Measurements from ENCODE around the gene VWA7. TPM values are rescaled to one million over a fixed set of nuclear protein-coding genes. Genes with fewer than 3 reads are reported as not detected.
"Not testable (repeated sequence)": the region's sequence is repeated elsewhere in the genome, so short reads cannot be mapped to it uniquely, and the experiment has no call there.

The VWA7 gene
- total and polyA plus RNA-seq, 4 donors, result 2.2 to 14.2 (median 5.7) TPM

DNA sequence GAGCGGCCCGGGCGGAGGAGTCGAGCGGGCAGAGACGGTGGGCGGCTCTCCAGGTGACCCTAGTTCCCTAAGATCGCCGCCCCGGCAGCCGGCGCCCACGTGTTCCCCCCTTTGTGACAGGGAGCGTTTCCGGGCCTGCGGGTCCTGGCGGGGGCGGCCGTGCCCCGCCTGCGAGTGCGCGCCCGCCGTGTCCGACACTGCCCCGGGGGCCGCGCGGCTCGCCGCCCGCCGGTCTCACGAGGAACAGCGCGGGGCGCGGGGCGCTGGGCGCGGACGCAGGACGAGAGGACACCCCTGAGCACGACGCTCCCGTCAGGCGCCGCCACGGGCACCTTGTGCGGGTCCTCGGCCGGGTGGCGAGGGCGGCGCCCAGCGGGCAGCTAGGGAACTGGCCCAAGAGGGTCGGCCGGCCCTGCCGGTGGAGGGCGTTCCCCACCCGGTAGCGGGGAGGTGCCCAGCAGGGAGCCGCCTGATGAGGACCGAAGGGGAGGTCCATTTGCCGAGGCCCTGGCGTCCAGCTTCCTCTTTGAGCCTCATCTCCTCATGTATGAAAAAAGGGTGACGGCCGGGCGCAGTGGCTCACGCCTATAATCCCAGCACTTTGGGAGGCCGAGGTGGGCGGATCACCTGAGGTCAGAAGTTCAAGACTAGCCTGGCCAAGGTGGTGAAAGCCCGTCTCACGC, 18.6 kb upstream of the VWA7 start, which contains the start of gene VARS1:
VARS1 (minus strand) TSS at position 137 of the 683 bp plus-strand sequence. CDS start 535 bp downstream, outside the sequence.
- Histone ChIP-seq H3K9ac (ENCODE audit: insufficient read depth in 1 of 2, low read length in 2 of 2) (peak within 1 kb of the TSS; percentile 78 to 84), H3K27me3 (ENCODE audit: control insufficient read depth in 3 of 3, insufficient read depth in 3 of 3, low read length in 2 of 3) (no peaks in the 10 kb centered on the region), H3K36me3 (ENCODE audit: control insufficient read depth in 4 of 4, insufficient read depth in 4 of 4, low read length in 4 of 4) (peaks cover 0 to 14% (median 11%) of the 10 kb centered on the region in 4 donors), H3K4me3 (peak within 1 kb of the TSS; percentile 71), H3K4me1 (ENCODE audit: control insufficient read depth in 5 of 5, insufficient read depth in 5 of 5, low read length in 5 of 5) (peaks cover 0 to 13% (median 5%) of the 10 kb centered on the region in 5 donors), H3K27ac (ENCODE audit: low read depth in 1 of 2, low read length in 1 of 2) (peak within 1 kb of the TSS; percentile 97 to 99), H3K9me3 (ENCODE audit: control insufficient read depth in 4 of 4, insufficient read depth in 3 of 4, low read length in 3 of 4) (no peaks in the 10 kb centered on the region)
- DNase-seq (peak; percentile 87 to 93 (median 91)), ATAC-seq (ENCODE audit: insufficient read depth, low FRiP score) (peak; percentile 97)
- 0 to 1% methylated on average over 50 to 75 of the region's 75 CpGs for WGBS, 2 donors
- TF ChIP-seq, protein P1, sequence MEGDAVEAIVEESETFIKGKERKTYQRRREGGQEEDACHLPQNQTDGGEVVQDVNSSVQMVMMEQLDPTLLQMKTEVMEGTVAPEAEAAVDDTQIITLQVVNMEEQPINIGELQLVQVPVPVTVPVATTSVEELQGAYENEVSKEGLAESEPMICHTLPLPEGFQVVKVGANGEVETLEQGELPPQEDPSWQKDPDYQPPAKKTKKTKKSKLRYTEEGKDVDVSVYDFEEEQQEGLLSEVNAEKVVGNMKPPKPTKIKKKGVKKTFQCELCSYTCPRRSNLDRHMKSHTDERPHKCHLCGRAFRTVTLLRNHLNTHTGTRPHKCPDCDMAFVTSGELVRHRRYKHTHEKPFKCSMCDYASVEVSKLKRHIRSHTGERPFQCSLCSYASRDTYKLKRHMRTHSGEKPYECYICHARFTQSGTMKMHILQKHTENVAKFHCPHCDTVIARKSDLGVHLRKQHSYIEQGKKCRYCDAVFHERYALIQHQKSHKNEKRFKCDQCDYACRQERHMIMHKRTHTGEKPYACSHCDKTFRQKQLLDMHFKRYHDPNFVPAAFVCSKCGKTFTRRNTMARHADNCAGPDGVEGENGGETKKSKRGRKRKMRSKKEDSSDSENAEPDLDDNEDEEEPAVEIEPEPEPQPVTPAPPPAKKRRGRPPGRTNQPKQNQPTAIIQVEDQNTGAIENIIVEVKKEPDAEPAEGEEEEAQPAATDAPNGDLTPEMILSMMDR (IDR thresholded peaks at IDR 0.05; ENCODE audit: control extremely low read depth, extremely low read depth), result peak; percentile 57

DNA sequence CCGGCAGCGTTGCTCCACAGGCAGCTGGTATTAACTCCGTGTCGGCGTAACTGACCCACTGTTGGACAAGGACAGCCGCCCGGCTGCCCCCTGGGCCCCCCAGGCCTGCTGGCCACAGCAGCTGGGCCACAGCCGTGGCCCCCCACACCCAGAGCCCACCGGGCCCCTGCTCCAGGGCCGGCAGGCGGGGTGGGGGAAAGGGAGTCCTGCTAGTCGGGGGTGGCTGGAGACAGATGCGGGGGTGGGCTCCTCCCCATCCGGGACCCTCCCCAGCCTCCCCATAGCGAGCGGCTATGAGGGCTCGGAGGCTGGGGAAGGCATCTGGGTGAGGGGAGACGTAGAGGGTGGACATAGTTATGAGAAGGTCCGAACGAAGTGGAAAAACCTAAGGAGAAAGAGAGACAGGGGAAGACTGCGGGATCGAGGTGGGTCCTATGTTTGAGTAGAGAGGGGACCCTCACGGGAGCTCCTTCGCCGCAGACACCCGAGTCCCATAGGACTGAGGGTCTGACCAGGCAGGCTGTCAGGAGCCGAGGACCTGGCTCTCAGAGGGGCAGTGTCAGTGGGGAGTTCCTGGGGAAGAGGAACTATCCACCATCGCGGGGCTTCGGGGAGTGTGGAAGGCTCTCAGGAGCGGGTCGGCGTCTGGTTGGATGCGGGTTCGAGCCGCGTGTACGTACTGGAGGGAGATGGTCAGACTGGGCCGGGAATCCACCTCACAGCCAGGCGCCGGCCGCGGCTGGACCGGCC, 17.9 kb upstream of the VWA7 start:
- Histone ChIP-seq H3K36me3 (ENCODE audit: control insufficient read depth in 4 of 4, insufficient read depth in 4 of 4, low read length in 4 of 4) (peaks cover 0 to 14% (median 12%) of the 10 kb centered on the region in 4 donors), H3K27ac (ENCODE audit: low read depth in 1 of 2, low read length in 1 of 2) (peak overlapping the region; percentile 97 to 99), H3K4me3 (peak overlapping the region; percentile 71), H3K9ac (ENCODE audit: insufficient read depth in 1 of 2, low read length in 2 of 2) (peak overlapping the region; percentile 78 to 84), H3K9me3 (ENCODE audit: control insufficient read depth in 4 of 4, insufficient read depth in 3 of 4, low read length in 3 of 4) (no peaks in the 10 kb centered on the region), H3K4me1 (ENCODE audit: control insufficient read depth in 5 of 5, insufficient read depth in 5 of 5, low read length in 5 of 5) (peaks cover 0 to 13% (median 5%) of the 10 kb centered on the region in 5 donors), H3K27me3 (ENCODE audit: control insufficient read depth in 3 of 3, insufficient read depth in 3 of 3, low read length in 2 of 3) (no peaks in the 10 kb centered on the region)
- DNase-seq (peak in 2 of 3 donors; percentile 23 to 29), ATAC-seq (ENCODE audit: insufficient read depth, low FRiP score) (peak; percentile 11)
- TF ChIP-seq, protein P1 (IDR thresholded peaks at IDR 0.05; ENCODE audit: control extremely low read depth, extremely low read depth), result no peak
- WGBS, 2 donors, result 1 to 2% methylated on average over 39 to 44 of the region's 44 CpGs

GRCh38 chr6:31794294-31794865, 17.3 kb upstream of the VWA7 start:
- H3K27me3 ChIP-seq (ENCODE audit: control insufficient read depth in 3 of 3, insufficient read depth in 3 of 3, low read length in 2 of 3), result no peaks in the 10 kb centered on the region
- peaks cover 1 to 14% (median 13%) of the 10 kb centered on the region in 4 donors for H3K36me3 ChIP-seq (ENCODE audit: control insufficient read depth in 4 of 4, insufficient read depth in 4 of 4, low read length in 4 of 4)
- TF ChIP-seq, protein P1 (IDR thresholded peaks at IDR 0.05; ENCODE audit: control extremely low read depth, extremely low read depth), result no peak
- peak overlapping the region; percentile 71 to 84 for H3K9ac ChIP-seq (ENCODE audit: insufficient read depth in 1 of 2, low read length in 2 of 2)
- ATAC-seq (ENCODE audit: insufficient read depth, low FRiP score), result no peak
- H3K4me1 ChIP-seq (ENCODE audit: control insufficient read depth in 5 of 5, insufficient read depth in 5 of 5, low read length in 5 of 5), result peaks cover 0 to 13% (median 5%) of the 10 kb centered on the region in 5 donors
- H3K4me3 ChIP-seq, result peak overlapping the region; percentile 71
- DNase-seq, result peak in 1 of 3 donors; percentile 38
- peak overlapping the region; percentile 97 to 99 for H3K27ac ChIP-seq (ENCODE audit: low read depth in 1 of 2, low read length in 1 of 2)
- 27 to 31% methylated on average over 7 of the region's 7 CpGs for WGBS, 2 donors
- no peaks in the 10 kb centered on the region for H3K9me3 ChIP-seq (ENCODE audit: control insufficient read depth in 4 of 4, insufficient read depth in 3 of 4, low read length in 3 of 4)

GRCh38 chr6:31793927-31794245, 16.8 kb upstream of the VWA7 start:
- not testable (repeated sequence) for H3K4me3 ChIP-seq; H3K9me3 ChIP-seq (ENCODE audit: control insufficient read depth in 4 of 4, insufficient read depth in 3 of 4, low read length in 3 of 4); H3K9ac ChIP-seq (ENCODE audit: insufficient read depth in 1 of 2, low read length in 2 of 2); DNase-seq; H3K27me3 ChIP-seq (ENCODE audit: control insufficient read depth in 3 of 3, insufficient read depth in 3 of 3, low read length in 2 of 3); ATAC-seq (ENCODE audit: insufficient read depth, low FRiP score)
- Histone ChIP-seq H3K27ac (ENCODE audit: low read depth in 1 of 2, low read length in 1 of 2) (peak overlapping the region in 1 of 2 donors; percentile 97), H3K4me1 (ENCODE audit: control insufficient read depth in 5 of 5, insufficient read depth in 5 of 5, low read length in 5 of 5) (peaks cover 0 to 13% (median 5%) of the 10 kb centered on the region in 5 donors), H3K36me3 (ENCODE audit: control insufficient read depth in 4 of 4, insufficient read depth in 4 of 4, low read length in 4 of 4) (peaks cover 4 to 16% (median 15%) of the 10 kb centered on the region in 4 donors)
- 93 to 96% methylated on average over 6 of the region's 6 CpGs for WGBS, 2 donors

Data from lung (tissue), 12 donors.